IMR-90 (cell line): ENCODE data around the gene CBFA2T3.

ENCODE experiments used
- CEBPB ChIP-seq: IDR thresholded peaks from 2 replicates; pipeline ENCODE4 v1.6.1; 2012; ENCODE audit warnings: low read depth, low read length, improper control_type of control experiment
- CHD1 ChIP-seq: IDR thresholded peaks from 2 replicates; pipeline ENCODE4 v1.6.1; 2012; ENCODE audit warnings: low read depth, low read length, improper control_type of control experiment
- CTCF ChIP-seq: conservative IDR thresholded peaks from 2 replicates; pipeline ENCODE4 v1.5.1; 2012; ENCODE audit warnings: mild to moderate bottlenecking, low read depth, low read length, improper control_type of control experiment
- POLR2A ChIP-seq: IDR thresholded peaks from 2 replicates; pipeline ENCODE4 v1.6.1; 2012; ENCODE audit warnings: mild to moderate bottlenecking, low read depth, low read length
- RCOR1 ChIP-seq: IDR thresholded peaks from 2 replicates; pipeline ENCODE4 v1.6.1; 2012; ENCODE audit warnings: mild to moderate bottlenecking, low read length, improper control_type of control experiment; ENCODE audit not compliant: insufficient replicate concordance

- no peak for TF ChIP-seq CEBPB
- no peak for TF ChIP-seq CTCF
- no peak for TF ChIP-seq CHD1
- no peak for TF ChIP-seq POLR2A
- TF ChIP-seq RCOR1 = no peak
These were observed 56.1 kb downstream of the CBFA2T3 start for GRCh38 chr16:88920618-88921590.
